SU-DHL-6 (cell line): ENCODE data around the gene MAN1A2.
"Not testable (repeated sequence)": the region's sequence is repeated elsewhere in the genome, so short reads cannot be mapped to it uniquely, and the experiment has no call there.

ENCODE experiments used
- CTCF ChIP-seq: fragments of 200-600 bp; sonication (generic); IDR thresholded peaks from one replicate; pipeline ENCODE4 v1.5.1; 2017; ENCODE audit warnings: antibody characterized with exemption, mild to moderate bottlenecking, low read length, moderate library complexity; ENCODE audit not compliant: insufficient read depth, poor library complexity, severe bottlenecking
- EZH2phosphoT487 ChIP-seq: fragments of 200-600 bp; sonication (generic), shearing (Covaris generic); conservative IDR thresholded peaks from 2 replicates; pipeline ENCODE4 v1.6.1; 2018; ENCODE audit warnings: mild to moderate bottlenecking, antibody characterized with exemption, low read length, moderate library complexity, mixed read lengths

- not testable (repeated sequence) for TF ChIP-seq CTCF, EZH2phosphoT487
These were observed 41.2 kb upstream of the MAN1A2 start for GRCh38 chr1:117326035-117326434.
